SW480 (cell line): ENCODE data around the gene ZNF283.
"Not testable (repeated sequence)": the region's sequence is repeated elsewhere in the genome, so short reads cannot be mapped to it uniquely, and the experiment has no call there.

Experiments
- DNase-seq: peaks from one replicate; pipeline ENCODE4 v3.0.0-alpha.2; 2016; ENCODE audit warnings: low spot score

The ZNF283 gene

GRCh38 chr19:43799502-43800142, 27.5 kb upstream of the ZNF283 start:
- peak; percentile 52 for DNase-seq

- no peak for DNase-seq
Measured at GRCh38 chr19:43802216-43802951, 24.7 kb upstream of the ZNF283 start, which contains the start of gene LYPD5. LYPD5 (minus strand) TSS chr19:43802447; CDS start chr19:43802380, 67 bp downstream.

- DNase-seq: no peak
Measured at GRCh38 chr19:43804432-43804831, 22.7 kb upstream of the ZNF283 start.

- not testable (repeated sequence) for DNase-seq
Measured at GRCh38 chr19:43806401-43806800, 20.7 kb upstream of the ZNF283 start.

GRCh38 chr19:43806848-43807247, 20.3 kb upstream of the ZNF283 start:
- DNase-seq: no peak

GRCh38 chr19:43807651-43808050, 19.5 kb upstream of the ZNF283 start:
- DNase-seq: no peak

GRCh38 chr19:43809762-43810696, 17.1 kb upstream of the ZNF283 start:
- DNase-seq: peak; percentile 85

GRCh38 chr19:43811837-43812236, 15.3 kb upstream of the ZNF283 start:
- no peak for DNase-seq

GRCh38 chr19:43812259-43812658, 14.9 kb upstream of the ZNF283 start:
- no peak for DNase-seq

GRCh38 chr19:43812688-43813087, 14.4 kb upstream of the ZNF283 start:
- DNase-seq: no peak

GRCh38 chr19:43814663-43815352, 12.3 kb upstream of the ZNF283 start:
- peak; percentile 38 for DNase-seq

- DNase-seq: not testable (repeated sequence)
Measured at GRCh38 chr19:43817454-43817853, 9.7 kb upstream of the ZNF283 start.

GRCh38 chr19:43818500-43818899, 8.6 kb upstream of the ZNF283 start:
- DNase-seq: no peak

- DNase-seq: no peak
Measured at GRCh38 chr19:43820098-43820883, 6.8 kb upstream of the ZNF283 start.

- DNase-seq: no peak
Measured at GRCh38 chr19:43820884-43821215, 6.3 kb upstream of the ZNF283 start.

- DNase-seq: not testable (repeated sequence)
Measured at GRCh38 chr19:43823856-43824255, 3.3 kb upstream of the ZNF283 start.

- not testable (repeated sequence) for DNase-seq
Measured at GRCh38 chr19:43824572-43824971, 2.5 kb upstream of the ZNF283 start.

- no peak for DNase-seq
Measured at GRCh38 chr19:43839139-43839538, 12.0 kb downstream of the ZNF283 start.

GRCh38 chr19:43842007-43842406, 14.9 kb downstream of the ZNF283 start:
- no peak for DNase-seq

- DNase-seq: peak; percentile 8
Measured at GRCh38 chr19:43847246-43847645, 20.1 kb downstream of the ZNF283 start.

- DNase-seq: peak; percentile 29
Measured at GRCh38 chr19:43847884-43848283, 20.8 kb downstream of the ZNF283 start.
